Stimulated activated CD8-positive, alpha-beta memory T cell treated with anti-CD3 and anti-CD28 coated beads, Interleukin-12 subunit alpha, Interleukin-12 subunit beta, amount 100 ng/mL, for 1 hour (primary cell): ENCODE results near the gene DNMT3A.

Experiments used
- DNase-seq: peaks from one replicate; pipeline ENCODE4 v3.0.0-alpha.2; 2020; ENCODE audit warnings: low read depth

DNMT3A gene

DNA sequence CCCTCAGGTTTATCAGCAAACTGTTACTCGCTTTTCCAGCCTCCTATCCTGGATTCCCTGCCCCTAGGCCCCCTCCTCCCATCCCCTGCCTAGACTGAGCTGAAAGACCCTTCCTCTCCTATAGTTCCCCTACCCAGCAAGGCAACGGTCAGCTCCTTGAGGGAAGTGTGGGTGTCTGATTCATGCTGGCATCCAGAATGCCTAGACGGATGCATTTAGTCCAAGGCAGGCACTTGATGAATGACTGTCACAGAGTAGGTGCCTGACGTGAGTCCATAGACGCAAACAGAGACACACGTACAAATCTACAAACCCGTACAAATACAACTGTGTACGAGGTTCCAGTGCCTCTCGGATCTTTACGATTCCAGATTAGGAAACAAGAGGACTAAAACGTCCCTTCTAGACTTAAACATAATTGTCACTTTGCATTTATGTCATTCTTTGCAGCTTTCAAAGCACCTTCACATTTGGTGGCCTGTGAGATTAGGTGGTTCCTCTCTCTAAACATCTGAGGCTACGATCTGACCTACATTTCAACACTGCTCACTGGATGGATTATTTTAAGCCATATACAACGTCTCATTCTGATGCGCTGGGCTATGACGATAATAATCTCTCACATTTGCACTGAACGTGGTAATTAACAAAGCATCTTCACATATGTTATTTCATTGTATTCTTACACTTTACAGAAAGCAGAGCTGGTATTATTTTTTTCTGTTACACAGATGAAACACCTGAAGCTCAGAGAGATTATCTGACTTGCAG, 36.7 kb downstream of the DNMT3A start:
- no peak for DNase-seq

- no peak for DNase-seq
Measured at GRCh38 chr2:25304321-25304720, 37.4 kb downstream of the DNMT3A start.

DNA sequence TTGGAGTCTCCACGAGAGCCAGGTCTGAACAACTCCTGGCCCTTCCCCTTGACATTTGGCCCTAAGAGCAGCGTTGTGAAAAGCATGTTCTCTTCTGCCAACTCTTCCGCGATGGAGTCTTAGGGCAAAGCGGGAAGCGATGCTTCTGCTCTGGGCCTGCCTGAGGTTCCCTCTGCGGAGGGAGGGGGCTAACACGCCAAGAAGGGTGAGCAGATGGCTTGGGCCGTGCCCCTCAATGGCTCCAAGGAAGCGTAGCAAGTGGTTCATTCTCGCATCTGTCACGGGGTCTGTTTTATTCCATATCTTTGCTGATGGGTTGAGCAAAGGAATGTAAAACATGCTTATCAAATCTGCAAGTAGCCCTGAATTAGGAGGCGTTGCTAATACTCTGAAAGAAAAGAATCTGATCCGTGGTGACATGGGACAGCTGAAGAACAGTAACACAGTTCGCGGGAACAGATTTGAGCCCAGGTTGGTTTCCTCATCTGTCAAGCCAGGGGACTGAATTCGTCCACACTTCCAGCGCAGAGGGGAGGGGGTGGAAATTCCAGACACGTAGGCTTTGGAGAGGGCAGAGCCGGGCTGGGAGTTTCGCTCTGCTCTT, 38.0 kb downstream of the DNMT3A start:
- no peak for DNase-seq

DNA sequence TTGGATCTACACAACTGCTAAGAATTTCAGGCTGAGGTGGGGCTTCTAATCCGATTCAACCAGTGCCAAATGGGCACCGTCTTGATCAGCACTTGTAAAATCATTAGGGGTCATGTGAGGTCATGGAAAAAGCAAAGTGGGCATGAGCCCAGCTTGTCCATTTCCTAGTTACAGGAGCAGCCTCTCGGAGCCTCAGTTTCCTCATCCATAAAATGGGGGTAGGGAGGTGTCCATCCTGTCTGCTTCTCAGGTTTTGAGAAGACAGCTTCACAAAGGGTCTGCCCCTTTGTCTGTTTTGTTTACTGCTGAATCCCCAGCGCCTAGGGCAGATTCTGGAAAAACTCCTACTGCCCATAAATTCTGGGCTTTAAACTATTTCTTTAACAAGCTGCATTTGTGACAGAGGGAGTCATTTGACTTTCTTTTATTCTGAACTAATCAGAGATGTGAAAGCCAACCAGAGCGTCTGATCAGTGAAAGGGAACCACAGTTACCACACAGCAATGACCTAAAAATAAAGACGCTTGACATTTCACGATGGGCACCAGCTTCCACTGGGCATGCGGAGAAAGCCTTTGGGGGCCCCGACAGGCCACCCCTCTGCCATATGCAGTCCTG, 38.9 kb downstream of the DNMT3A start:
- DNase-seq: no peak

- peak; percentile 43 for DNase-seq
Measured at GRCh38 chr2:25301453-25302352, 40.0 kb downstream of the DNMT3A start.

DNA sequence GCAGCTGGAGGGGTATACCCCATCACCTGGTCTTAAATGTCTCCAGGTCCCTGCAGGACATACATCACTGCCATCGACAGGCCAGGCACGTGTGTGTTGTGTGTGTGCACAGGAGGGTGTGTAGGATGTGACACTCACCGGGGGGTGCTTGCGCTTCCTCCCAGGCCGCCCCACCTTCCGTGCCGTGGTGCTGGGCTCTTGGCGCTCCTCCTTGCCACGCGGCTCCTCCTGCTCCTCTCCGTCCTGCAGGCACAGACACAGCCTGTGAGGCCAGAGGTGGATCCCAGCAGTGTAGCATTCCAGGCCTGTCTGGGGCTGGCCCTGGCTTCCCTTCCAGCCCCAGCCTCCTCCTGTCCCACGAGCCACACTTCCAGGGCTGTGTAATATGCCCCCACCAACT, 41.7 kb downstream of the DNMT3A start:
- no peak for DNase-seq

- no peak for DNase-seq
Measured at GRCh38 chr2:25298776-25299431, 42.8 kb downstream of the DNMT3A start.

- DNase-seq: no peak
Measured at GRCh38 chr2:25297738-25298137, 44.0 kb downstream of the DNMT3A start.

DNA sequence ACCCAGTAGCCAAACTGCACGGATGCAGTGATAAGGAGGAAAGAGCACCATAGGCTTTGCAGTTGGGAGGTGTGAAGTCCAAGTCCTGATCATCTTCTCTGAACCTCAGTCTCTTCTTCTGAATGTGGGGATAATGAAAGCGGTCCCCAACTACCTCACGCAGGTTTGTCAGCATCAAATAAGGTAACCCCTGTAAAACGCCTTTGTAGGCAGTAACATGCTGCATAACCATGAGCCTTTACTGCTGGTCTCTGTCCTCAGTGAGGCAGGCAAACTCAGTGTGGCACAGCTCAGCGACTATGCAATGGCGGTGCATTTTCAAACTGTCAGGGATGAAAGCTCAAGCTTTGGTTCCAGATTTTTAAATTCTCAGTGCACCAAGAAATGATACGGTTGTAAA, 46.1 kb downstream of the DNMT3A start:
- DNase-seq: no peak

- peak; percentile 53 for DNase-seq
Measured at GRCh38 chr2:25294573-25295462, 46.9 kb downstream of the DNMT3A start.

- no peak for DNase-seq
Measured at GRCh38 chr2:25293958-25294562, 47.7 kb downstream of the DNMT3A start.

DNA sequence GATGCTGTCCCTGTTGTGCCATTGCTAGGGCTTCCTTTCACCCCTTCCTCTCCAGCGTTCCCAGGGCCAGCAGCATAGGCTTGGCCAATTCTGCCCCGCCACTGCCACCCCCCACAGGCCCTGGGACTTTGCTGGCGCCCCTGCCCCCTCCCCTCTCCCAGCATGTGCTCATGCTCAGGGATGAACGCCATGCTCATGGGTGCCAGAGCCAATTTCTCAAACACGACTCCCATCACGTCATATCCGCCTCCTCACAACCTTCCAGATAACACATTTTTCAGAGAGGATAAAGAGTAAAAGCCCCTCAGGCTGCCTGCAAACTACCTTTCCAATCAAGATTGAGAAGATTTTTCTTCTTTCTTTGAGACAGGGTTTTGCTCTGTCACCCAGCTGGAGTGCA, 48.6 kb downstream of the DNMT3A start:
- DNase-seq: no peak

- DNase-seq: no peak
Measured at GRCh38 chr2:25292408-25292807, 49.3 kb downstream of the DNMT3A start.

GRCh38 chr2:25290811-25291495, 50.8 kb downstream of the DNMT3A start:
- no peak for DNase-seq

DNA sequence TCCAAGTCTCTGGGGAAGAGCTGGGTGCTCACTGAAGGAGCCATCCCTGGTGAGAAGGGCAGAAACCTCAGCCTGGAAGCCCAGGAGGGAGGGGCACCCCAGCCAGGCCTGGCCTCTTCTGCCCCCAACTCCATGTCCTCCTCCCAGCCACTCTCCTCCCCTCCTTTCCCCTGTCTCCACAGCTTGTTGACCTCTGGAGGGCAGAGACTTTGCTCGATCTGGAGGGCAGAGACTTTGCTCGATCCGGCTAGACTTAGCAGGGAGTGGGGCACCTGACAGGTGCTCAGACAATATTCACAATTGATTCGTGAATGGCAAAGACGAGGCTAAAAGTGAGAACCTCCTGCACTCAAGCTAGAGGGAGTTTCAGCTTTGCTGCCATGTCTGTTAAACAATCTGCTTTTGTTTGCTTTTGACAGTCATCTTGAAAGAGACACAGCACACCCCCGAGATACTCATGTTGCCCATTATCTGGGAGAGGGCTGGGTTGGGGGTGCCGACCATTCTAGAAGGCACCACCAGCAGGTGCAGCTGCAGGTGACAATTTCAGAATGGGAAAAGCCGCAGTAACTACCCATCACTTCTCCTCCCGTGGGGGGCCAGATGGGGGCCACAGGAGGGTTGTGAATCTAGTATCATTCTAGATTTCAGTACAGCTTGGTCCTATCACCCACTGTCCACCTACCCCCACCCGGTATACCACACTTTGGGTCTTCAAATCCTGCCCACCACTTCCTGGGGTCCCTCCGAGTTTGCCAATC, 54.8 kb downstream of the DNMT3A start:
- DNase-seq: no peak

DNA sequence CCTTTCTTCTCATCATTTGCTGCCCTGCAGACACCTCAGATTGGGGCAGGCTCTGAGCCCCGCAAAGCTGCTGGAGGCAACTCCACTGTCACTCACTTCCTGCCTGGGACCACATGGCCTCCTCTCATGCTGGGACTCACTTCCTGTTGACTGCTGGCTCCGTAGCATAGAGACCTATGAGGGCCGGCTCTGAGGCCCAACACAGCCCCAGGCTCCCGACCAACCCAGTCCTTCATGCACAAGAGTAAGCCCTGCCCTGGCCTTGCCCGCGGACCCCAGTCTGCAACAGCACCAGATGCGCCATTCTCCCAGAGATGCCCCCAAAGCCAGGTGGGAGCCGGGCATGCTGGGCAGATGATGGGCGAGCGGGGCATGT, 55.7 kb downstream of the DNMT3A start:
- peak; percentile 44 for DNase-seq

DNA sequence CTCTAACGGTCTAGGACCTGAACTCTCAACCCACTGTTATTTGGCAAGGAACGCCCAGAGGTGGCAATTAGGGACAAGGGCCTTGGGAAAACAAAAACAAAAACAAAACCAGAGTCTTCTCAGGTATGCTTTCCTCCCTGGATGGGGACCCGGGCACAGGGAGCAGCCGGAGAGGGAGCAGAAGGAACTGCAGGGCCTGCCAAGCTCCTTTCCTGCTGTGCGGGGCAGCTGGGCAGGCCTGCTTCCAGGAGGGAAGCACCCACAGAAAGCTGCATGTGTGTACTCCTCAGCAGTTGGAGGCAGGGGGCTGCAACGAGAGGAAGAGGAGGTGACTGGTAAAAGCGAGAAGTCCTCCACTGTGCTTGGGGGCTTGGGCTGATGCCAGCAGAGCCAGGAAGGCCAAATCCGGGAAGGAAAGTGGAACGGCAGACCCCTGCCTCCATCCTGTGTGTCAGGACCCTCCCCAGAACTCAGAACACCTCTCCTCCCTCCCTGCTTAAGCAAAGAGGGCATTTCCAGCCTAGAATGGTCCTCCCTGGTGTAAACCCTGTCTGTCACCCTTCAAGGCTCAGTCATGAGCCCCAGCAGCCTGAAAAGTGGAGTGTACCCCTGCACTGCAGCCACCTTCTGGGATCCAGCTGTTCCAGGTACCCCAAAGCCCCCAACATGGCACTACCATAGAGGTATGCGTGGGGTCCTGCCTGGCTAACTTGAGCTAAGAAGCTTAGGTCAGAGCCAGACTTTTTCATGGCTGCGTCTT, 56.3 kb downstream of the DNMT3A start:
- no peak for DNase-seq

DNA sequence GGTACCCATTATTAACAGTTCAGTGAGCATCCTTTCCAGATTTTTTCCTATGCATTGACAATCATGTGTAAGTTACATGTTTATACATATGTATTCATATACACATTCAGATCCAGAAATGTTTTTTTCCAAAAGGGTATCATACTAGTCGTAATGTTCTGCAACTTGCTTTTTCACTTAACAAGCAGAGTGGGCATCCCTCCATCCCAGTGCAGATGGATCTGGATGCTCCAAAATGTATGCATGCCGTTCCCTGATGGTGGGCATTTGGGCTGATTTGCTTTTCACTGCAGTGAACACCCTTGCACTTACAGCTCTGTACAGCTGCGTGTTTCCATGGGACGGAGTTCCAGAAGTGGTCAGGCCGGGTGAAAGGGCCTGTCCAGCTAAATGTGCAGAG, 57.0 kb downstream of the DNMT3A start:
- DNase-seq: no peak
